B cell (primary cell): ENCODE measurements around the gene BMPER. TPM values are rescaled to one million over a fixed set of nuclear protein-coding genes. Genes with fewer than 3 reads are reported as not detected.

Source experiments
- ATAC-seq: fragments of 200-7000 bp; cut with Tn5 transposase; one replicate; pipeline ENCODE4 v1.10.0; 2021; ENCODE audit warnings: low read depth, mild to moderate bottlenecking, moderate number of reproducible peaks, moderate library complexity
- CTCF ChIA-PET: fragments of 350-600 bp; sonication (Branson Sonifier 250); formaldehyde crosslinking; loops from one replicate; lab custom pipeline; 2021; ENCODE audit warnings: antibody characterized with exemption, inconsistent platforms; lab: Charles Lee
- POLR2A ChIA-PET: fragments of 350-600 bp; sonication (Branson Sonifier 250); formaldehyde crosslinking; loops from one replicate; lab custom pipeline; 2021; ENCODE audit warnings: antibody characterized with exemption; lab: Charles Lee
- DNase-seq: peaks from one replicate; pipeline ENCODE4 v3.0.0; 2013
- H2AFZ ChIP-seq: 2 replicates; pipeline ENCODE4 v1.6.1; 2012; ENCODE audit warnings: mild to moderate bottlenecking, low read depth, low read length; ENCODE audit not compliant: insufficient read depth, poor library complexity, severe bottlenecking
- H3K27ac ChIP-seq, 2 donors: 1 replicate in 1 of 2; 2 replicates in 1 of 2; pipeline ENCODE4 v1.5.1; 2012 to 2013; ENCODE audit warnings: low read length in 2 of 2, mild to moderate bottlenecking in 2 of 2, moderate library complexity in 1 of 2
- H3K27me3 ChIP-seq, 4 experiments: fragments of 200-600 bp in 1 of 4; sonication (generic) in 1 of 4; replicated peaks in 1 of 4; 1 replicate in 2 of 4; 2 replicates in 2 of 4; pipeline versions ENCODE4 v1.6.1 to v1.7.0; 2013 to 2016; ENCODE audit warnings: low read length in 3 of 4, mild to moderate bottlenecking in 2 of 4, mixed read lengths in 1 of 4, moderate library complexity in 1 of 4; ENCODE audit not compliant: insufficient read depth in 4 of 4, control insufficient read depth in 3 of 4; ENCODE audit errors: control extremely low read depth in 1 of 4
- H3K36me3 ChIP-seq, 2 experiments: replicated peaks in 1 of 2; 1 replicate in 1 of 2; 2 replicates in 1 of 2; pipeline versions ENCODE4 v1.6.1 to v1.7.1; 2013; ENCODE audit warnings: low read length in 1 of 2; ENCODE audit not compliant: insufficient read depth in 2 of 2, control insufficient read depth in 1 of 2; ENCODE audit errors: control extremely low read depth in 1 of 2, extremely low read depth in 1 of 2
- H3K4me1 ChIP-seq, 2 donors: fragments of 200-600 bp in 1 of 2; sonication (generic) in 1 of 2; 1 replicate in 1 of 2; 2 replicates in 1 of 2; pipeline versions ENCODE4 v1.5.1 to v1.6.1; 2013 to 2017; ENCODE audit warnings: low read length in 2 of 2; ENCODE audit not compliant: control insufficient read depth in 2 of 2, insufficient read depth in 2 of 2
- H3K4me2 ChIP-seq: replicated peaks from 2 replicates; pipeline ENCODE3; 2012; ENCODE audit warnings: mild to moderate bottlenecking, low read depth, low read length; ENCODE audit not compliant: poor library complexity, severe bottlenecking
- H3K4me3 ChIP-seq, 5 experiments: fragments of 200-600 bp in 1 of 5; sonication (generic) in 1 of 5; 1 replicate in 3 of 5; 2 replicates in 2 of 5; pipeline versions ENCODE4 v1.5.1 to v1.7.0; 2011 to 2016; ENCODE audit warnings: low read length in 4 of 5, mild to moderate bottlenecking in 4 of 5, low read depth in 2 of 5, control low read depth in 1 of 5, moderate library complexity in 1 of 5; ENCODE audit not compliant: insufficient read depth in 1 of 5; ENCODE audit errors: control extremely low read depth in 1 of 5, extremely low read depth in 1 of 5
- H3K79me2 ChIP-seq: fragments of 200-600 bp; sonication (generic); one replicate; pipeline ENCODE4 v1.6.0; 2016; ENCODE audit warnings: low read length; ENCODE audit not compliant: control insufficient read depth, insufficient read depth
- H3K9ac ChIP-seq: fragments of 200-600 bp; sonication (generic); 2 replicates; pipeline ENCODE4 v1.6.1; 2017; ENCODE audit warnings: mild to moderate bottlenecking, low read length, moderate library complexity
- H3K9me3 ChIP-seq, 3 donors: one replicate each; pipeline versions ENCODE4 v1.6.1 to v1.7.1; 2013; ENCODE audit warnings: low read length in 2 of 3; ENCODE audit not compliant: control insufficient read depth in 2 of 3, insufficient read depth in 1 of 3; ENCODE audit errors: control extremely low read depth in 1 of 3
- H4K20me1 ChIP-seq: 2 replicates; pipeline ENCODE4 v1.6.0; 2012; ENCODE audit warnings: mild to moderate bottlenecking, low read length; ENCODE audit not compliant: insufficient read depth, control insufficient read depth, poor library complexity, severe bottlenecking
- H3K27ac Mint-ChIP-seq: one replicate; pipeline ENCODE4 v1.8.0; 2021; ENCODE audit warnings: mixed read lengths
- H3K27me3 Mint-ChIP-seq: one replicate; pipeline ENCODE4 v1.8.0; 2021; ENCODE audit warnings: mixed read lengths
- H3K4me1 Mint-ChIP-seq: one replicate; pipeline ENCODE4 v1.8.0; 2021; ENCODE audit warnings: mixed read lengths
- H3K4me3 Mint-ChIP-seq: one replicate; pipeline ENCODE4 v1.8.0; 2021; ENCODE audit warnings: mixed read lengths
- H3K9me3 Mint-ChIP-seq: one replicate; pipeline ENCODE4 v1.8.0; 2022; ENCODE audit warnings: mixed read lengths; ENCODE audit not compliant: insufficient read depth
- EZH2 ChIP-seq: IDR thresholded peaks from 2 replicates; pipeline ENCODE4 v1.6.1; 2012; ENCODE audit warnings: borderline replicate concordance, low read depth, mild to moderate bottlenecking, moderate library complexity, low read length; ENCODE audit not compliant: insufficient read depth, poor library complexity, severe bottlenecking
- WGBS: methylation state at CpG from one replicate; pipeline ENCODE4 v1.1.5; 2013; ENCODE audit warnings: missing lambda C conversion rate; ENCODE audit not compliant: insufficient coverage; 5-methylcytosine and 5-hydroxymethylcytosine counted together
- intact Hi-C: fragments of 100-400 bp; cut with micrococcal nuclease; formaldehyde crosslinking; loops from one replicate; pipeline ENCODE4 v1.10.0; 2022
- polyA plus RNA-seq: library from polyadenylated mRNA; depleted of rRNA; stranded (reverse); fragments of >200 nt; gene quantifications from 2 replicates; pipeline ENCODE4 v1.2.3, GENCODE V29; 2012
- total RNA-seq, 2 donors: library from RNA; stranded (reverse); fragments of 120-200 nt in 1 of 2; gene quantifications; 1 replicate in 1 of 2; 2 replicates in 1 of 2; pipeline versions ENCODE4 v1.2.3 to v1.2.4, GENCODE V29; 2013 to 2022
- TF ChIP-seq, protein P1 (sequence below): fragments of 200-600 bp; IDR thresholded peaks from one replicate; pipeline ENCODE4 v1.8.0; 2022; ENCODE audit warnings: antibody characterized with exemption, mild to moderate bottlenecking

BMPER gene
- total and polyA plus RNA-seq, 2 donors (not counting 1 experiment from before 2014, with no cell fraction given), result not detected

- H3K4me3 ChIP-seq, result no peak overlapping the region
- no CpG with 5 or more reads among the region's 1 CpG for WGBS
- POLR2A ChIA-PET, result no interaction called here
Measured at GRCh38 chr7:34081935-34082334, 176.6 kb downstream of the BMPER start.

GRCh38 chr7:34083440-34083839, 178.1 kb downstream of the BMPER start:
- ATAC-seq (no peak), DNase-seq (no peak)
- ChIA-PET CTCF (interaction anchor here (0.7 kb wide), 1 partner anchor 22 kb away, joined by 3 read pairs; no protein-coding TSS in a partner anchor), POLR2A (no interaction called here)
- no peaks in the 10 kb centered on the region for H3K9me3 Mint-ChIP-seq
- no peak overlapping the region for H3K4me3 ChIP-seq
- no peak overlapping the region for H3K27ac Mint-ChIP-seq
- no peak overlapping the region for H2AFZ ChIP-seq
- no peak overlapping the region for H3K9ac ChIP-seq
- H3K4me1 ChIP-seq, result no peaks in the 10 kb centered on the region
- H3K4me2 ChIP-seq, result no peak overlapping the region
- H3K27me3 ChIP-seq, result no peaks in the 10 kb centered on the region
- intact Hi-C loops, result no loop called here
- H3K27ac ChIP-seq, result no peak overlapping the region
- H4K20me1 ChIP-seq, result no peaks in the 10 kb centered on the region
- no peaks in the 10 kb centered on the region for H3K4me1 Mint-ChIP-seq
- H3K9me3 ChIP-seq, result peaks cover 0 to 4% (median 0%) of the 10 kb centered on the region in 3 donors
- no peaks in the 10 kb centered on the region for H3K36me3 ChIP-seq
- no peaks in the 10 kb centered on the region for H3K79me2 ChIP-seq
- H3K27me3 Mint-ChIP-seq, result no peaks in the 10 kb centered on the region
- no peak overlapping the region for H3K4me3 Mint-ChIP-seq
- TF ChIP-seq, protein P1, sequence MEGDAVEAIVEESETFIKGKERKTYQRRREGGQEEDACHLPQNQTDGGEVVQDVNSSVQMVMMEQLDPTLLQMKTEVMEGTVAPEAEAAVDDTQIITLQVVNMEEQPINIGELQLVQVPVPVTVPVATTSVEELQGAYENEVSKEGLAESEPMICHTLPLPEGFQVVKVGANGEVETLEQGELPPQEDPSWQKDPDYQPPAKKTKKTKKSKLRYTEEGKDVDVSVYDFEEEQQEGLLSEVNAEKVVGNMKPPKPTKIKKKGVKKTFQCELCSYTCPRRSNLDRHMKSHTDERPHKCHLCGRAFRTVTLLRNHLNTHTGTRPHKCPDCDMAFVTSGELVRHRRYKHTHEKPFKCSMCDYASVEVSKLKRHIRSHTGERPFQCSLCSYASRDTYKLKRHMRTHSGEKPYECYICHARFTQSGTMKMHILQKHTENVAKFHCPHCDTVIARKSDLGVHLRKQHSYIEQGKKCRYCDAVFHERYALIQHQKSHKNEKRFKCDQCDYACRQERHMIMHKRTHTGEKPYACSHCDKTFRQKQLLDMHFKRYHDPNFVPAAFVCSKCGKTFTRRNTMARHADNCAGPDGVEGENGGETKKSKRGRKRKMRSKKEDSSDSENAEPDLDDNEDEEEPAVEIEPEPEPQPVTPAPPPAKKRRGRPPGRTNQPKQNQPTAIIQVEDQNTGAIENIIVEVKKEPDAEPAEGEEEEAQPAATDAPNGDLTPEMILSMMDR, result no peak
- TF ChIP-seq EZH2, result no peak

More at GRCh38 chr7:34081935-34082334, 176.6 kb downstream of the BMPER start:
- H4K20me1 ChIP-seq, result no peaks in the 10 kb centered on the region
- H3K27me3 Mint-ChIP-seq, result no peaks in the 10 kb centered on the region
- DNase-seq (no peak), ATAC-seq (no peak)
- no peaks in the 10 kb centered on the region for H3K36me3 ChIP-seq
- no peak overlapping the region for H3K4me3 Mint-ChIP-seq
- TF ChIP-seq EZH2, result no peak
- TF ChIP-seq, protein P1, result no peak
- no peaks in the 10 kb centered on the region for H3K9me3 Mint-ChIP-seq
- no peak overlapping the region for H2AFZ ChIP-seq
- intact Hi-C loops, result no loop called here
- no peak overlapping the region for H3K27ac Mint-ChIP-seq
- H3K9ac ChIP-seq, result no peak overlapping the region
- CTCF ChIA-PET, result no interaction called here
- no peaks in the 10 kb centered on the region for H3K27me3 ChIP-seq
- no peaks in the 10 kb centered on the region for H3K79me2 ChIP-seq
- H3K4me2 ChIP-seq, result no peak overlapping the region
- no peaks in the 10 kb centered on the region for H3K4me1 Mint-ChIP-seq
- no peaks in the 10 kb centered on the region for H3K4me1 ChIP-seq
- no peak overlapping the region for H3K27ac ChIP-seq
- peaks cover 0 to 4% (median 0%) of the 10 kb centered on the region in 3 donors for H3K9me3 ChIP-seq
